PC-9 (cell line): ENCODE measurements around the gene ERC2. TPM values are rescaled to one million over a fixed set of nuclear protein-coding genes. Genes with fewer than 3 reads are reported as not detected.

Experiments
- BruUV-seq: library from RNA; stranded (reverse); fragments of 400-500 nt; replicated peaks from 2 replicates; lab custom pipeline; 2021; lab: Mats Ljungman, UMichigan
- CTCF ChIA-PET: fragments of 300-600 bp; sonication (Branson Sonifier 250); formaldehyde crosslinking; loops from one replicate; lab custom pipeline; 2022; ENCODE audit warnings: antibody characterized with exemption; lab: Charles Lee
- POLR2A ChIA-PET: fragments of 300-600 bp; sonication (Branson Sonifier 250); formaldehyde crosslinking; loops from one replicate; lab custom pipeline; 2022; ENCODE audit warnings: antibody characterized with exemption; ENCODE audit not compliant: unreplicated experiment; lab: Charles Lee
- DNase-seq, 2 experiments: peaks; one replicate each; pipeline versions ENCODE4 v3.0.0 to v3.0.0-alpha.2; 2015 to 2022; ENCODE audit warnings: mixed read lengths in 1 of 2
- H2AFZ ChIP-seq: fragments of 200-600 bp; sonication (generic); 2 replicates; pipeline ENCODE4 v1.8.1; 2017; ENCODE audit warnings: antibody characterized with exemption
- H3F3A ChIP-seq: fragments of 200-600 bp; sonication (generic); 2 replicates; pipeline ENCODE4 v1.8.1; 2017; ENCODE audit warnings: antibody characterized with exemption, mild to moderate bottlenecking, low read depth; ENCODE audit not compliant: insufficient read depth
- H3K27ac ChIP-seq: fragments of 200-600 bp; sonication (generic); 2 replicates; pipeline ENCODE4 v1.6.1; 2016; ENCODE audit warnings: mixed run types
- H3K27me3 ChIP-seq: fragments of 200-600 bp; sonication (generic); 2 replicates; pipeline ENCODE4 v1.6.1; 2016; ENCODE audit warnings: low read depth, mixed run types; ENCODE audit not compliant: insufficient read depth
- H3K36me3 ChIP-seq: fragments of 200-600 bp; sonication (generic); 2 replicates; pipeline ENCODE4 v1.6.1; 2016; ENCODE audit warnings: low read depth, mixed run types
- H3K4me1 ChIP-seq: fragments of 200-600 bp; sonication (generic); replicated peaks from 2 replicates; pipeline ENCODE4 v1.6.1; 2016; ENCODE audit warnings: mixed run types; ENCODE audit not compliant: insufficient read depth
- H3K4me2 ChIP-seq: fragments of 200-600 bp; sonication (generic); 2 replicates; pipeline ENCODE4 v1.6.1; 2017; ENCODE audit warnings: mixed run types
- H3K4me3 ChIP-seq: fragments of 200-600 bp; sonication (generic); 2 replicates; pipeline ENCODE4 v1.6.1; 2016; ENCODE audit warnings: mixed run types
- H3K79me2 ChIP-seq: fragments of 200-600 bp; sonication (generic); 2 replicates; pipeline ENCODE4 v1.6.1; 2017; ENCODE audit warnings: low read depth, mixed run types
- H3K9me2 ChIP-seq: fragments of 200-600 bp; sonication (generic); 2 replicates; pipeline ENCODE4 v1.8.1; 2017; ENCODE audit warnings: mild to moderate bottlenecking; ENCODE audit not compliant: insufficient read depth
- H3K9me3 ChIP-seq: fragments of 200-600 bp; sonication (generic); 2 replicates; pipeline ENCODE4 v1.8.1; 2016; ENCODE audit warnings: low read depth; ENCODE audit not compliant: insufficient read depth
- H4K20me1 ChIP-seq: fragments of 200-600 bp; sonication (generic); 2 replicates; pipeline ENCODE4 v1.8.1; 2017; ENCODE audit not compliant: insufficient read depth
- CTCF ChIP-seq: fragments of 200-600 bp; sonication (generic); conservative IDR thresholded peaks from 2 replicates; pipeline ENCODE4 v1.6.1; 2017; ENCODE audit warnings: mixed run types, antibody characterized with exemption, mild to moderate bottlenecking, moderate library complexity
- EZH2 ChIP-seq: fragments of 200-600 bp; sonication (generic); IDR thresholded peaks from 2 replicates; pipeline ENCODE4 v1.8.0; 2017; ENCODE audit warnings: antibody characterized with exemption, low read depth
- intact Hi-C: fragments of 100-400 bp; cut with micrococcal nuclease; formaldehyde crosslinking; loops from one replicate; pipeline ENCODE4 v1.10.0; 2022; ENCODE audit not compliant: unreplicated experiment
- total RNA-seq: library from RNA; stranded (reverse); gene quantifications from 2 replicates; pipeline ENCODE4 v1.2.3, GENCODE V29; 2021

The ERC2 gene
- total RNA-seq, 1 experiment from 2014 or later = 1.4 TPM

DNA sequence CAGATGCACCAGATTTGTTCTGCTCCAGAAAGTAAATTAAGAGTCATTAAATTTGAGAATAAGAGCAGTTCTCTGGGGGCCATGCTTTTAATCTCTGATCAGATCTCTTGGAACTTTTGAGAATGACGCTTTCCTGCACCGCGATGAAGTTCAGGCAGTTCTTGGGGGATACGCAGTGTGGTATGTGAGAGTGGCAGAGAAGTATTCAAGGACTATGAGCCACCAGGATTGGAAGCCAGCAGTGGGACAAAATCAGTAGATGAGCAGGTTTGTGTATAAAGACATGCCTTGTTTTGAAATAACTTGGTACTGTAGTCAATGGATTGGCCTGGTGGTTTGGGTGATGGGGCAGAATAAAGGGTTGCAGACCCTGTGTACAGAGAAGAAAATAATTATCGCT is 483.6 kb downstream of the ERC2 start:
- ChIA-PET POLR2A (no interaction called here), CTCF (no interaction called here)
- BruUV-seq = no TSS peak
- H4K20me1 ChIP-seq = no peaks in the 10 kb centered on the region
- no peaks in the 10 kb centered on the region for H3K9me3 ChIP-seq
- no peak for TF ChIP-seq EZH2
- no peak for TF ChIP-seq CTCF
- no peaks in the 10 kb centered on the region for H3K4me1 ChIP-seq
- H3F3A ChIP-seq = no peaks in the 10 kb centered on the region
- H3K4me3 ChIP-seq = no peak overlapping the region
- no peak for DNase-seq
- H3K36me3 ChIP-seq = no peaks in the 10 kb centered on the region
- no peak overlapping the region for H3K27ac ChIP-seq
- no peaks in the 10 kb centered on the region for H3K79me2 ChIP-seq
- no peaks in the 10 kb centered on the region for H3K27me3 ChIP-seq
- H3K4me2 ChIP-seq = no peak overlapping the region
- intact Hi-C loops = no loop called here
- H3K9me2 ChIP-seq = no peaks in the 10 kb centered on the region
- no peak overlapping the region for H2AFZ ChIP-seq

- no peak for TF ChIP-seq EZH2
- no peak for TF ChIP-seq CTCF
- intact Hi-C loops = no loop called here
- Histone ChIP-seq H3K36me3 (no peaks in the 10 kb centered on the region), H3K79me2 (no peaks in the 10 kb centered on the region), H2AFZ (no peak overlapping the region), H4K20me1 (no peaks in the 10 kb centered on the region), H3K4me1 (no peaks in the 10 kb centered on the region), H3K9me2 (no peaks in the 10 kb centered on the region), H3K4me2 (no peak overlapping the region), H3K4me3 (no peak overlapping the region), H3K9me3 (no peaks in the 10 kb centered on the region), H3F3A (no peaks in the 10 kb centered on the region), H3K27ac (no peak overlapping the region), H3K27me3 (no peaks in the 10 kb centered on the region; the same call in 1 of the 2 replicates)
- ChIA-PET POLR2A (no interaction called here), CTCF (no interaction called here)
- BruUV-seq = no TSS peak
- no peak for DNase-seq
Measured at GRCh38 chr3:55978953-55979352, 489.3 kb downstream of the ERC2 start.

DNA sequence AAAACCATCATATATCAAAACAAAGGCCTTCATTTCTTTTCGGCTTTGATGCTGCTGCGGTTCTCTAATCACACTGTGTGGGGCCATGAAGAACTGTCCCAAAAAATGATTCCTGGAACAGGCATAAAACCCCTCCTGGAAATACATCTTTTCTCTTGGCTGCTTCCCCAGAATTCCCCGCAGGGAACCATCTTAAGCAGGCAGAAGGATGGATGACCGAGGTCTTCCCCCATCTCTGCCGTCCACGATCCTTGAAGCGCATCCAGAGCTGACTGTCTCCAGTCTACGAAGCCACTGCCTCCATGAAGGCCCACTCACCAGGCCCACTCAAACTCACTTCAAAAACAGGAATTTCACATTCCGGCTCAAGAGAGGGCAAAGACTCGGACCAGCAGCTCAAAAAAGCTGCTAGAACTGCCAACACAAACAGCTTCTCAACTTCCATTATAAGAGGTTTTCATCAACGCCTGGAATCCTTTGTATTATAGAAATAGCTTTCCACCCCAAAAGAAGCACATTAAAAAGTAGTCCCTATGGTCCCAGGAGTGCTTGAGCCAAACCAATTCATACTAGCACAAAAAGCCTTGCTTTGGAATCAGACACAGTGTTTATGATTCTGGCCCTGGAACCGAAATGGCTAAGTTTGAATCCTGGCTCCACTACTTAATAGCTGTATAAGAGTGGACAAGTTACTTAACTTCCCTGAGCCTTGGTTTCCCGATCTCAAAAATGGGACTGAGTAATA is 493.7 kb downstream of the ERC2 start:
- no peaks in the 10 kb centered on the region for H3F3A ChIP-seq
- no peak overlapping the region for H2AFZ ChIP-seq
- no peak overlapping the region for H3K4me2 ChIP-seq
- no peaks in the 10 kb centered on the region for H3K4me1 ChIP-seq
- TF ChIP-seq CTCF = no peak
- no peak for TF ChIP-seq EZH2
- ChIA-PET POLR2A (no interaction called here), CTCF (no interaction called here)
- H3K79me2 ChIP-seq = no peaks in the 10 kb centered on the region
- H4K20me1 ChIP-seq = no peaks in the 10 kb centered on the region
- no peak for DNase-seq
- no peaks in the 10 kb centered on the region for H3K9me3 ChIP-seq
- H3K27ac ChIP-seq = no peak overlapping the region
- H3K36me3 ChIP-seq = no peaks in the 10 kb centered on the region
- no peaks in the 10 kb centered on the region; the same call in 1 of the 2 replicates for H3K27me3 ChIP-seq
- intact Hi-C loops = no loop called here
- no TSS peak for BruUV-seq
- no peak overlapping the region for H3K4me3 ChIP-seq
- no peaks in the 10 kb centered on the region for H3K9me2 ChIP-seq
